Measurements from ENCODE around the gene CAB39. TPM values are rescaled to one million over a fixed set of nuclear protein-coding genes. Genes with fewer than 3 reads are reported as not detected.

Gene CAB39
- total RNA-seq, 1 donor: 86.4 TPM

GRCh38 chr2:230764346-230764745 lies 51.7 kb downstream of the CAB39 start:
- no peak for DNase-seq (ENCODE audit: low read depth)
- H3K4me3 ChIP-seq (ENCODE audit: low read depth, low read length): no peak overlapping the region
- TF ChIP-seq, protein P1, sequence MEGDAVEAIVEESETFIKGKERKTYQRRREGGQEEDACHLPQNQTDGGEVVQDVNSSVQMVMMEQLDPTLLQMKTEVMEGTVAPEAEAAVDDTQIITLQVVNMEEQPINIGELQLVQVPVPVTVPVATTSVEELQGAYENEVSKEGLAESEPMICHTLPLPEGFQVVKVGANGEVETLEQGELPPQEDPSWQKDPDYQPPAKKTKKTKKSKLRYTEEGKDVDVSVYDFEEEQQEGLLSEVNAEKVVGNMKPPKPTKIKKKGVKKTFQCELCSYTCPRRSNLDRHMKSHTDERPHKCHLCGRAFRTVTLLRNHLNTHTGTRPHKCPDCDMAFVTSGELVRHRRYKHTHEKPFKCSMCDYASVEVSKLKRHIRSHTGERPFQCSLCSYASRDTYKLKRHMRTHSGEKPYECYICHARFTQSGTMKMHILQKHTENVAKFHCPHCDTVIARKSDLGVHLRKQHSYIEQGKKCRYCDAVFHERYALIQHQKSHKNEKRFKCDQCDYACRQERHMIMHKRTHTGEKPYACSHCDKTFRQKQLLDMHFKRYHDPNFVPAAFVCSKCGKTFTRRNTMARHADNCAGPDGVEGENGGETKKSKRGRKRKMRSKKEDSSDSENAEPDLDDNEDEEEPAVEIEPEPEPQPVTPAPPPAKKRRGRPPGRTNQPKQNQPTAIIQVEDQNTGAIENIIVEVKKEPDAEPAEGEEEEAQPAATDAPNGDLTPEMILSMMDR (IDR thresholded peaks at IDR 0.05; ENCODE audit: insufficient read depth, low read depth, low read length): no peak

GRCh38 chr2:230765611-230766300 lies 53.1 kb downstream of the CAB39 start:
- DNase-seq (ENCODE audit: low read depth): no peak
- H3K4me3 ChIP-seq (ENCODE audit: low read depth, low read length): no peak overlapping the region
- TF ChIP-seq, protein P1 (IDR thresholded peaks at IDR 0.05; ENCODE audit: insufficient read depth, low read depth, low read length): no peak

GRCh38 chr2:230767862-230768388 lies 55.3 kb downstream of the CAB39 start:
- no peak for DNase-seq (ENCODE audit: low read depth)
- TF ChIP-seq, protein P1 (IDR thresholded peaks at IDR 0.05; ENCODE audit: insufficient read depth, low read depth, low read length): no peak
- no peak overlapping the region for H3K4me3 ChIP-seq (ENCODE audit: low read depth, low read length)

DNA sequence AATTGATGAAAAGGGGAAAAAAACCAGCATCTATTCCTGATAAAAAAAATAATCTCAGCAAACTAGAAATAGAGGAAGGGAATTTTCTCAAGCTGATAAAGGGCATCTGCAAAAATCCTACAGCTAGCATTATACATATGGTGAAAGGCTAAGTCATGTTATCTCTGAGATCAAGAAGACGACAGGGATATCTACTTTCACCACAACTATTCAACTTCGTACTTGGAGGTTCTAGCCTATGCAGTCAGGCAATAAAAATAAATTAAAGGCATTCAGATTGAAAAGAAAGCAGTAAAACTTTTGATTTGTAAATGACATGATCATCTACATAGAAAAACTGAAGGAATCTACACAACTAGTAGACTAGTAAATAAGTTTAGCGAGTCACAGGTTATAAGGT lies 58.2 kb downstream of the CAB39 start:
- TF ChIP-seq, protein P1 (IDR thresholded peaks at IDR 0.05; ENCODE audit: insufficient read depth, low read depth, low read length): no peak
- DNase-seq (ENCODE audit: low read depth): peak; percentile 85
- no peak overlapping the region for H3K4me3 ChIP-seq (ENCODE audit: low read depth, low read length)

DNA sequence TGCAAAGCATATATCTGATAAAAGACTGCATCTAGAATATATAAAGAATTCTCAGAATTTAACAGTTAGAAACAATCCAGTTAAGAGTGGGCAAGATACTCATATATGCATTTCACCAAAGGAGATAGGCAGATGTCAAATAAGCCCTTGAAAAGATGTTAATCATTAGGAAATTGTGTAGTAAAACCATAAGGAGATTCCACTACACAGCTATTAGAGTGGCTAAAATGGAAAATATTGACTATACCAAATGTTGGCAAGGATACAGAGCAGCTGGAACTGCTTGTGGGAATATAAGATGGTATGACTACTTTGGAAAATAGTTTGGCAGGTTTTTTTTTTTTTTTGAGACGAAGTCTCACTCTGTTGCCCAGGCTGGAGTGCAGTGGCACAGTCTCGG lies 59.5 kb downstream of the CAB39 start:
- TF ChIP-seq, protein P1 (IDR thresholded peaks at IDR 0.05; ENCODE audit: insufficient read depth, low read depth, low read length): no peak
- no peak overlapping the region for H3K4me3 ChIP-seq (ENCODE audit: low read depth, low read length)
- no peak for DNase-seq (ENCODE audit: low read depth)

GRCh38 chr2:230773039-230773773 lies 60.6 kb downstream of the CAB39 start:
- H3K4me3 ChIP-seq (ENCODE audit: low read depth, low read length): no peak overlapping the region
- DNase-seq (ENCODE audit: low read depth): no peak
- TF ChIP-seq, protein P1 (IDR thresholded peaks at IDR 0.05; ENCODE audit: insufficient read depth, low read depth, low read length): no peak

All from fibroblast of villous mesenchyme (primary cell).